AG04449 (cell line): Measurements from ENCODE around the gene PYGM.

ENCODE experiments used
- CTCF ChIA-PET: fragments of 350-600 bp; formaldehyde crosslinking; extraction: SDS; loops from one replicate; lab custom pipeline; 2021; ENCODE audit warnings: antibody characterized with exemption; lab: Yijun Ruan, JAX
- POLR2A ChIA-PET: fragments of 400-600, 350-600 bp; formaldehyde crosslinking; extraction: SDS; loops from one replicate; lab custom pipeline; 2020; ENCODE audit warnings: antibody characterized with exemption, inconsistent platforms; lab: Yijun Ruan, JAX
- DNase-seq: peaks from one replicate; pipeline ENCODE4 v3.0.0-alpha.2; 2010; ENCODE audit warnings: low read depth, low spot score
- H3K4me3 ChIP-seq: 2 replicates; pipeline ENCODE4 v1.5.1; 2011; ENCODE audit warnings: low read depth, mild to moderate bottlenecking, control low read depth, low read length
- CTCF ChIP-seq: IDR thresholded peaks from one replicate; pipeline ENCODE4 v1.5.1; 2011; ENCODE audit warnings: mild to moderate bottlenecking, moderate library complexity, low read length, control low read depth, inconsistent platforms; ENCODE audit not compliant: insufficient read depth; ENCODE audit errors: missing control alignments

PYGM gene

GRCh38 chr11:64715756-64716472 is 43.9 kb downstream of the PYGM start:
- no peak for TF ChIP-seq CTCF
- DNase-seq: no peak
- CTCF ChIA-PET: interaction anchor here (1.9 to 4.3 kb wide), 2 partner anchors 27 kb away, joined by 8 to 23 read pairs; partner anchors contain the start of gene RASGRP2
- no peak overlapping the region for H3K4me3 ChIP-seq
- POLR2A ChIA-PET: no interaction called here

- DNase-seq: no peak
- CTCF ChIA-PET: interaction anchor here (1.4 to 1.9 kb wide), 2 partner anchors 26 to 28 kb away, joined by 4 to 8 read pairs; partner anchors contain the start of gene RASGRP2
- H3K4me3 ChIP-seq: no peak overlapping the region
- TF ChIP-seq CTCF: no peak
- POLR2A ChIA-PET: no interaction called here
These were observed 44.7 kb downstream of the PYGM start for GRCh38 chr11:64715110-64715509.

- CTCF ChIA-PET: interaction anchor here (1.4 kb wide), 1 partner anchor 26 kb away, joined by 4 read pairs; no protein-coding TSS in a partner anchor
These were observed 45.1 kb downstream of the PYGM start for GRCh38 chr11:64714666-64715065.

GRCh38 chr11:64713781-64714363 is 45.9 kb downstream of the PYGM start:
- ChIA-PET POLR2A (no interaction called here), CTCF (interaction anchor here (1.4 kb wide), 1 partner anchor 25 kb away, joined by 4 read pairs; no protein-coding TSS in a partner anchor)
- no peak overlapping the region for H3K4me3 ChIP-seq
- DNase-seq: no peak
- no peak for TF ChIP-seq CTCF

More at GRCh38 chr11:64714666-64715065, 45.1 kb downstream of the PYGM start:
- no peak for TF ChIP-seq CTCF
- no peak for DNase-seq
- POLR2A ChIA-PET: no interaction called here
- no peak overlapping the region for H3K4me3 ChIP-seq

GRCh38 chr11:64713016-64713707 is 46.6 kb downstream of the PYGM start:
- no peak for TF ChIP-seq CTCF
- POLR2A ChIA-PET: no interaction called here
- H3K4me3 ChIP-seq: no peak overlapping the region
- CTCF ChIA-PET: interaction anchor here (1.0 kb wide), 1 partner anchor 25 kb away, joined by 5 read pairs; no protein-coding TSS in a partner anchor
- DNase-seq: no peak

GRCh38 chr11:64712430-64713015 is 47.3 kb downstream of the PYGM start:
- CTCF ChIA-PET: interaction anchor here (1.0 kb wide), 1 partner anchor 24 kb away, joined by 5 read pairs; no protein-coding TSS in a partner anchor
- no peak overlapping the region for H3K4me3 ChIP-seq

More at GRCh38 chr11:64712430-64713015, 47.3 kb downstream of the PYGM start:
- no peak for DNase-seq
- POLR2A ChIA-PET: no interaction called here
- TF ChIP-seq CTCF: no peak
